Measurements from ENCODE around the gene ARMCX1. TPM values are rescaled to one million over a fixed set of nuclear protein-coding genes. Genes with fewer than 3 reads are reported as not detected.

The ARMCX1 gene
- total and polyA plus RNA-seq, 10 of the 15 experiments (the other 5 are each of a cell fraction or from before 2014, with no cell fraction given), result 0.02 to 0.07 (median 0.05) TPM; not detected in 7

DNA sequence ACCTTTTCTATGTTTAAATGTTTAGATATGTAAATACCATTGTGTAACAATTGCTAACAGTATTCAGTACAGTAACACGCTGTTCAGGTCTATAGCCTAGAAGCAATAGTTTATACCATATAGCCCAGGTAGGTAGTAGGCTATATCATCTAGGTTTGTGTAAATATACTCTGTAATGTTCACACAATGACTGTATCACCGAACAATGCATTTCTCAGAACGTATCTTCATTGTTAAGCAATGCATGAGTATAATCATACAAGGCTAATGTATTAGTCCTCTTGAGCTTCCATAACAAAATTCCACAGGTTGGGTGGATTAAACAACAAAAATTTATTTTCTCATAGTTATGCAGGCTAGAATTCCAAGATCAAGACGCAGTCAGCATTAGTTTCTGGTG lies 42.4 kb upstream of the ARMCX1 start:
- WGBS (ENCODE audit: insufficient coverage, insufficient replicate concordance, low lambda C conversion rate, missing lambda C conversion rate), result 29% methylated on average over 4 of the region's 4 CpGs
- no peak overlapping the region for H3K27ac ChIP-seq (ENCODE audit: control insufficient read depth, insufficient read depth)
- H2AFZ ChIP-seq (ENCODE audit: control insufficient read depth, low read depth, low read length), result no peak overlapping the region
- no peaks in the 10 kb centered on the region for H3K79me2 ChIP-seq (ENCODE audit: control insufficient read depth, insufficient read depth, low read length)
- no peaks in the 10 kb centered on the region for H3K27me3 ChIP-seq (replicated peaks in 1 of 2; ENCODE audit: control insufficient read depth in 2 of 2, insufficient read depth in 2 of 2, low read length in 1 of 2)
- intact Hi-C loops (cut with micrococcal nuclease; ENCODE audit: unreplicated experiment) (no loop called here), in situ Hi-C loops (cut with MboI) (no loop called here)
- no peak overlapping the region for H3K4me3 ChIP-seq
- SMC1A ChIA-PET (ENCODE audit: uncharacterized antibody, unreplicated experiment), result no interaction called here
- FAIRE-seq (no peak), DNase-seq (ENCODE audit: low read depth, low spot score) (no peak), ATAC-seq (no peak)
- RAD21 ChIA-PET (ENCODE audit: unreplicated experiment), result no interaction called here
- no peaks in the 10 kb centered on the region for H3K4me1 ChIP-seq (ENCODE audit: control insufficient read depth, insufficient read depth, low read length)
- H3K36me3 ChIP-seq (ENCODE audit: control insufficient read depth in 2 of 2, insufficient read depth in 2 of 2, low read length in 1 of 2), result no peaks in the 10 kb centered on the region
- POLR2A ChIA-PET, result no interaction called here
- CTCF ChIA-PET, result no interaction called here
- TF ChIP-seq ELK1 (IDR thresholded peaks at IDR 0.05; ENCODE audit: low read depth, low read length) (no peak), ATF7 (IDR thresholded peaks at IDR 0.05; ENCODE audit: low read depth) (no peak), MTA2 (IDR thresholded peaks at IDR 0.05; ENCODE audit: low read depth) (no peak), SIX5 (IDR thresholded peaks at IDR 0.05; ENCODE audit: low read depth, low read length, severe bottlenecking) (no peak), RUNX3 (IDR thresholded peaks at IDR 0.05; ENCODE audit: low read length) (no peak), BCL3 (IDR thresholded peaks at IDR 0.05; ENCODE audit: borderline replicate concordance, insufficient read depth, low read depth, low read length, poor library complexity, severe bottlenecking) (no peak), NFIC (IDR thresholded peaks at IDR 0.05; ENCODE audit: low read depth, low read length) (no peak), EP300 (IDR thresholded peaks at IDR 0.05; ENCODE audit: borderline replicate concordance in 1 of 2, control insufficient read depth in 1 of 2, low read depth in 2 of 2, low read length in 2 of 2) (no peak), CHD1 (IDR thresholded peaks at IDR 0.05; ENCODE audit: low read depth, low read length) (no peak), FOXM1 (IDR thresholded peaks at IDR 0.05; ENCODE audit: low read depth, low read length) (no peak), MEF2B (IDR thresholded peaks at IDR 0.05; ENCODE audit: partially characterized antibody, poor library complexity, severe bottlenecking) (no peak), NKRF (conservative IDR thresholded peaks at IDR 0.05) (no peak), GABPA (IDR thresholded peaks at IDR 0.05; ENCODE audit: low read depth) (no peak), ZNF274 (IDR thresholded peaks at IDR 0.05; ENCODE audit: insufficient read depth, insufficient read length) (no peak)
- TF ChIP-seq, protein P1, sequence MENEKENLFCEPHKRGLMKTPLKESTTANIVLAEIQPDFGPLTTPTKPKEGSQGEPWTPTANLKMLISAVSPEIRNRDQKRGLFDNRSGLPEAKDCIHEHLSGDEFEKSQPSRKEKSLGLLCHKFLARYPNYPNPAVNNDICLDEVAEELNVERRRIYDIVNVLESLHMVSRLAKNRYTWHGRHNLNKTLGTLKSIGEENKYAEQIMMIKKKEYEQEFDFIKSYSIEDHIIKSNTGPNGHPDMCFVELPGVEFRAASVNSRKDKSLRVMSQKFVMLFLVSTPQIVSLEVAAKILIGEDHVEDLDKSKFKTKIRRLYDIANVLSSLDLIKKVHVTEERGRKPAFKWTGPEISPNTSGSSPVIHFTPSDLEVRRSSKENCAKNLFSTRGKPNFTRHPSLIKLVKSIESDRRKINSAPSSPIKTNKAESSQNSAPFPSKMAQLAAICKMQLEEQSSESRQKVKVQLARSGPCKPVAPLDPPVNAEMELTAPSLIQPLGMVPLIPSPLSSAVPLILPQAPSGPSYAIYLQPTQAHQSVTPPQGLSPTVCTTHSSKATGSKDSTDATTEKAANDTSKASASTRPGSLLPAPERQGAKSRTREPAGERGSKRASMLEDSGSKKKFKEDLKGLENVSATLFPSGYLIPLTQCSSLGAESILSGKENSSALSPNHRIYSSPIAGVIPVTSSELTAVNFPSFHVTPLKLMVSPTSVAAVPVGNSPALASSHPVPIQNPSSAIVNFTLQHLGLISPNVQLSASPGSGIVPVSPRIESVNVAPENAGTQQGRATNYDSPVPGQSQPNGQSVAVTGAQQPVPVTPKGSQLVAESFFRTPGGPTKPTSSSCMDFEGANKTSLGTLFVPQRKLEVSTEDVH (IDR thresholded peaks at IDR 0.05; ENCODE audit: low read depth, partially characterized antibody), result no peak
- H3K9ac ChIP-seq (ENCODE audit: control insufficient read depth, insufficient read depth, low read length), result no peak overlapping the region
- no peaks in the 10 kb centered on the region for H4K20me1 ChIP-seq (ENCODE audit: control insufficient read depth, insufficient read depth)
- H3K9me3 ChIP-seq (replicated peaks; ENCODE audit: control insufficient read depth, insufficient read depth, low read length), result no peaks in the 10 kb centered on the region
- H3K4me2 ChIP-seq (ENCODE audit: control insufficient read depth, insufficient read depth), result no peak overlapping the region
- no TSS peak for BruUV-seq (replicated peaks)

All from GM12878 (cell line).